GM19025 (cell line): Measurements from ENCODE around the gene NBR1.
"Not testable (repeated sequence)": the region's sequence is repeated elsewhere in the genome, so short reads cannot be mapped to it uniquely, and the experiment has no call there.

Experiments used
- ATAC-seq: cut with Tn5 transposase; IDR thresholded peaks from one replicate; pipeline ENCODE4 v1.9.1; 2021; ENCODE audit warnings: mild to moderate bottlenecking, low read depth, moderate library complexity; ENCODE audit not compliant: unreplicated experiment

Gene NBR1

DNA sequence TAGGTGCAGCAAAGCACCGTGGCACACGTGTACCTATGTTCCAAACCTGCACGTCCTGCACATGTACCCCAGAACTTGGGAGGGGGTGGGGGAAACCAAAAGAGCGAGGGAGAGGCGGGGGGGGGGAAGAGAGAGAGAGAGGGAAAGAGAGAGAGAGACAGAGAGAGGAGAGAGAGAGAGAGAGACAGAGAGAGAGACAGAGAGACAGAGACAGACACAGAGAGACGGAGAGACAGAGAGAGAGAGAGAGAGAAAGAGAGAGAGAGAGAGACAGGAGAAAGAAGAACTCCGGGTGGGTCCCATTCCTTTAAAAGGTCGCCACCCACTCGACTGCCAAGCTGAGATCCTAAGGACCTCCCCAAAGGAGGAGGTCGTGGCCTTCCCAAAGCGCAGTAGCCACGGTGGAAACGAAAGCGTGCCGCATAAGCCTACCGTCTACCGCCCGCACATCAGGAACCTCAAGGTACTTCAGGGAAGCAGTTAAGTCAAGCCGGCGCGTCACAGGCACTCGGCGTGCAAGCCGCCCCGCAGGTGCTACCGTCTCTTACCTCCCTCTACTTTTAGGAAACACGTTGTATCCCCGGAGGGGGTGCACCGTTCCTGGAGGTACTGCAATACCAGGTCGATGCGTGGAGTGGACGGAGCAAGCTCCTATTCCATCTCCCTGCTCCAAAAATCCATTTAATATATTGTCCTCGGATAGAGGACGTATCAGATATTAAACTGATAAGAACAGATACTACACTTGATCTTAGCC lies 69.8 kb downstream of the NBR1 start:
- ATAC-seq = not testable (repeated sequence)

DNA sequence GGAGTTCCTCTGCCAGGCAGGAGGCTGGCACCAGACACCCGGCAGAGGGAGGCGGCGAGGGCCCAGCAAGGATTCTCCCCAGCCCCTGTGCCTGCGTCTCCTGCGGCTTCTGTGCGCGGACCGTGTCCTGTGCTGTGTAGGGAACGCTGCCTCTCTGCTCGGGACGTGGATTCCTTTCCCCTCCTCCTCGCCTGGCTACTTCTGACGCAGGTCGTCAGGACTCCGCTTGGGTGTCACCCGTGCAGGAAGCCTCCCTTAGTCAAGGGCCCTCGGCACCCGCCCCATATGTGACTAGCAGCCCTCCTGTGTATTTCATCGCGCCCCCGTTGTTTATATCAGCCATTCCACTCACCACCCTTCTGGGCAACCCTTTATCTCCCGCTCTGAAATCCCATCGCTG lies 75.4 kb downstream of the NBR1 start:
- not testable (repeated sequence) for ATAC-seq
